GM18867 (cell line): ENCODE measurements around the gene TTC12.

Source experiments
- ATAC-seq: cut with Tn5 transposase; IDR thresholded peaks from one replicate; pipeline ENCODE4 v1.9.1; 2021; ENCODE audit warnings: mild to moderate bottlenecking, moderate library complexity; ENCODE audit not compliant: unreplicated experiment

The TTC12 gene

GRCh38 chr11:113398669-113399430, 84.5 kb downstream of the TTC12 start:
- no peak for ATAC-seq

- ATAC-seq = no peak
These were observed 86.3 kb downstream of the TTC12 start for GRCh38 chr11:113400631-113401230.

GRCh38 chr11:113401718-113402117, 87.3 kb downstream of the TTC12 start:
- ATAC-seq = no peak

- ATAC-seq = no peak
These were observed 90.6 kb downstream of the TTC12 start for GRCh38 chr11:113404859-113405430.

- ATAC-seq = no peak
These were observed 91.5 kb downstream of the TTC12 start for GRCh38 chr11:113405724-113406478.

DNA sequence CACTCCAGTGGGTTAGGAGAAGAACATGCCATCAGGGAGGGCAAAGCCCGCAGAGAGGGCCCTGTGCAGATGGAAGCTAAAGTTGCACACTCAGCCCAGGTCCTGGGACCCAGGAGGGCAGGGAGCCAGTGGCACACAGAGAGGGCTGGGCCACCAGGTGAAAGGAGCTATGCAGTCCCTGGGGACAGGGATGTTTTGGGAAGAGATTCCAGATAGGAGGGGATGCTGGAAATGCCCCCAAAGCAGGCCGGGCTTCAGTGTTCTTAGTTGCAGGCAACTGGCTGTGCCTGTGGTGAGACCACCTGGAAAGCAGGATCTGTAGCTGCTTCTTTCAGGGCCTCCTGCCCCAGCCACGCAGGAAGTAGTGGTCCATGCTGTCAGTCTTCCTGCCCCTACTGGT, 92.8 kb downstream of the TTC12 start:
- no peak for ATAC-seq

GRCh38 chr11:113408206-113408605, 93.8 kb downstream of the TTC12 start:
- ATAC-seq = no peak

- no peak for ATAC-seq
These were observed 94.5 kb downstream of the TTC12 start for GRCh38 chr11:113408887-113409286.

GRCh38 chr11:113409526-113409925, 95.1 kb downstream of the TTC12 start:
- ATAC-seq = no peak

- no peak for ATAC-seq
These were observed 96.2 kb downstream of the TTC12 start for GRCh38 chr11:113410414-113411135.

- ATAC-seq = no peak
These were observed 97.2 kb downstream of the TTC12 start for GRCh38 chr11:113411536-113411935.

DNA sequence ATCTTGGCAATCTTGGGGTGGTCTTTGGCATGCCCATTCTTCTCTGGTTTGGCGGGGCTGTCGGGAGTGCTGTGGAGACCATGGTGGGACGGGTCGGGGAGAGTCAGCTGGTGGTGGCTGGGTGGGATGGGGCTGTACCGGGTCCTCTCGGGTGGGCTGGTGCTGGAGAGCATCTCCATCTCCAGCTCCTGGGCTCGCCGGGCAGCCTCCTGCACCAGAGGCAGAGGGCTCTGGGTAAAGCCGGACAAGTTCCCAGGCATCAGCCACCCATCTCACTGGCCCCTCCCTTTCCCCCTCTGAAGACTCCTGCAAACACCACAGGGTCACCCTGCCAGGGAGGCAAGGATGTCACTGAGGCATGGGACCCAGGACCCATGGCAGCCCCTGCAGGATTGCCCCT, 98.3 kb downstream of the TTC12 start:
- ATAC-seq = no peak

GRCh38 chr11:113415343-113415742, 101.0 kb downstream of the TTC12 start:
- no peak for ATAC-seq
